Measurements from ENCODE around the gene TJAP1. TPM values are rescaled to one million over a fixed set of nuclear protein-coding genes. Genes with fewer than 3 reads are reported as not detected.

Gene TJAP1, protein sequence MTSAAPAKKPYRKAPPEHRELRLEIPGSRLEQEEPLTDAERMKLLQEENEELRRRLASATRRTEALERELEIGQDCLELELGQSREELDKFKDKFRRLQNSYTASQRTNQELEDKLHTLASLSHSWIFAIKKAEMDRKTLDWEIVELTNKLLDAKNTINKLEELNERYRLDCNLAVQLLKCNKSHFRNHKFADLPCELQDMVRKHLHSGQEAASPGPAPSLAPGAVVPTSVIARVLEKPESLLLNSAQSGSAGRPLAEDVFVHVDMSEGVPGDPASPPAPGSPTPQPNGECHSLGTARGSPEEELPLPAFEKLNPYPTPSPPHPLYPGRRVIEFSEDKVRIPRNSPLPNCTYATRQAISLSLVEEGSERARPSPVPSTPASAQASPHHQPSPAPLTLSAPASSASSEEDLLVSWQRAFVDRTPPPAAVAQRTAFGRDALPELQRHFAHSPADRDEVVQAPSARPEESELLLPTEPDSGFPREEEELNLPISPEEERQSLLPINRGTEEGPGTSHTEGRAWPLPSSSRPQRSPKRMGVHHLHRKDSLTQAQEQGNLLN
- total RNA-seq (10 to 100 TPM; 29.2 to 55.2 (median 33.5) TPM), polyA plus RNA-seq (10 to 100 TPM in 1 of 2 donors, 1 to 10 TPM in 1; 8.2 to 10.9 TPM), total RNA-seq (43.9 reads per million, percentile 68 among the genes with 10 or more reads in this experiment)

DNA sequence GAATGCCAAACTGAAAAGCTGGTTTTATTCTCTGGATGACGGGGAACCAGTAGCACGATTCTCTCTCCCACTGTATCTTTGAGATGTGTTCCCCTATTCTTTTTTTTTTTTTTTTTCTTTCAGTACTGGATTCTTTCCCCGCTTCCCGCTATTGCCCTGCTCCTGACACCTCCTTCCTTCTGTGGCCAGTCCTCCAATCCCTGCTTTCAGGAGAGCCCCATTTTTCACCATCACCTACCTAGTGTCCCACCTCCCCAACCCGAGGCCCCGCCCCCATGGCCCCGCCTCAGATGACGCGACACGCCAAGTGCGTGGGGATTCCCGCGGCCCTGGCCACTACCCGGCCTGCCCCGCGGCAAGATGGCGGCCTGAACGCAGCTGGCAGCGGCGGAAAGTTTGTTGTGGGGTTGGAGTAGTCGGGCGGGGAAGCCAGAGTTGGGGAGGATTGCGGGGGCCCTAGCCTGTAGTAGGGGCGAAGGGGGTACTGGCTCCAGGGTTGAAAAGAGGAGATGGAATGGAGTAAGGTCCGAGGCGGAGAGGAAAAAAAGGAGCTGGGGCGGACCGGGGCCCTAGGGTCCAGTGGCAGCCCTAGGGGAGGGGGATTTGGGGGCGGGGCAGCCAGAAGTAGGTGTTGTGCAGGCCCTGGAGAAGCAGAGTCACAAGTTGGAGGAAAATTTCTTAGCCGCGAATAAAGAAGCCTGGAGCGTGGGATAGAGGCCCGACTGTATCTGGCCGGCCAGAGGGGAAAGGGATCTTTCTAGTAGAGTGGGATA lies at the start of gene TJAP1:
Gene TJAP1, plus strand, starts transcription at position 336 of the 773 bp plus-strand sequence. CDS start 21,432 bp downstream, outside the sequence.
- peak; percentile 100 for ATAC-seq
- Histone ChIP-seq H3K4me1 (ENCODE audit: control insufficient read depth in 2 of 2, insufficient read depth in 2 of 2, low read length in 2 of 2) (peaks cover 10 to 16% of the 10 kb centered on the region in 2 donors), H3K4me3 (ENCODE audit: low read length) (peak within 1 kb of the TSS; percentile 83), H3K36me3 (ENCODE audit: control insufficient read depth in 2 of 3, insufficient read depth in 3 of 3, low read length in 3 of 3) (no peaks in the 10 kb centered on the region), H3K27me3 (ENCODE audit: control insufficient read depth in 2 of 2, insufficient read depth in 2 of 2, low read length in 2 of 2) (no peaks in the 10 kb centered on the region), H3K27ac (ENCODE audit: low read depth, low read length) (peak within 1 kb of the TSS; percentile 96), H3K9me3 (ENCODE audit: control insufficient read depth in 2 of 3, low read length in 3 of 3) (no peaks in the 10 kb centered on the region)
- DNase-seq, result peak; percentile 89 to 99 (median 95)
- intact Hi-C loops (cut with micrococcal nuclease), result loop anchor here (1.0 to 5.0 kb wide), 13 partner anchors 22 to 914 kb away; partner anchors contain the start of genes ABCC10 (in 2 of the 2), POLR1C (in 2 of the 2), CDC5L (in 1 of the 2) and CNPY3 (in 1 of the 2)
- CTCF ChIA-PET, result interaction anchor here (0.7 to 1.4 kb wide), 3 partner anchors 19 to 201 kb away, joined by 3 read pairs; no protein-coding TSS in a partner anchor
- peak within 1 kb of the TSS; percentile 87 to 99 (median 93) for H3K4me3 Mint-ChIP-seq
- peak within 1 kb of the TSS; percentile 90 to 98 (median 96) for H3K27ac Mint-ChIP-seq
- H3K9me3 Mint-ChIP-seq, result no peaks in the 10 kb centered on the region
- H3K27me3 Mint-ChIP-seq, result no peaks in the 10 kb centered on the region
- peaks cover 0 to 9% (median 0%) of the 10 kb centered on the region in 5 donors for H3K36me3 Mint-ChIP-seq
- POLR2A ChIA-PET, result interaction anchor here (0.6 to 1.8 kb wide), 11 partner anchors 17 to 1446 kb away, joined by 3 to 8 read pairs (median 4); partner anchors contain the start of genes ABCC10, CNPY3, LRRC73 and POLR1C
- H3K4me1 Mint-ChIP-seq, result peaks cover 37 to 54% (median 51%) of the 10 kb centered on the region in 7 donors

DNA sequence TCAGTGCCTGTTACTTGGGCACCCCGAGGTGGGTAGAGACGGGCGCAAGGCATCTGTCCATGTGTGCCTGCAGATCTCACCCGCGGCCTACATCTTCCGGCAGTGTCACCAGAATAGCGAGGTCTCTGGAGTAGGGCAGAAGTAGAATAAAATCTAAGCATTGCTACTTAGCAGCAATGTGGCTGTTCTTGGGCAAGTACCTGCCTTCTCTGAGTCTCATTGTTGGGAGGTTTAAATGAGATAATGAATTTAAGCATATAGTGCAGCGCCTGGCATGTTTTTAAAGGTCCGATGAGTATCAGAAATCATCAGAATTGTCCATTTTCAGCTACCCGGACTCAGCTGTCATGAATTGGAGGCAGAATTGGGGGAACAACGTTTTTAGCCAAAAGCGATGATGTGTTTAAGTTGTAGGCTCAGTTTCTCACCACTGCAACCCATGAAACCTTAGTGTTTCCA lies 49.2 kb upstream of the TJAP1 start:
- no peak for DNase-seq
- Mint-ChIP-seq H3K4me1 (peaks cover 15 to 36% (median 27%) of the 10 kb centered on the region in 7 donors), H3K27me3 (no peaks in the 10 kb centered on the region), H3K27ac (peak overlapping the region; percentile 93 to 100 (median 98)), H3K36me3 (peaks cover 0 to 7% (median 3%) of the 10 kb centered on the region in 5 donors), H3K4me3 (peak overlapping the region; percentile 89 to 98 (median 94)), H3K9me3 (peaks cover 0 to 1% (median 0%) of the 10 kb centered on the region in 11 donors)
- ATAC-seq, result no peak
- ChIA-PET CTCF (interaction anchor here (1.0 kb wide), 1 partner anchor 342 kb away, joined by 3 read pairs; the partner anchor contains the start of gene VEGFA), POLR2A (interaction anchor here (0.8 to 2.4 kb wide), 9 partner anchors 29 to 148 kb away, joined by 3 to 14 read pairs (median 6); partner anchors contain the start of genes POLH, POLR1C, TJAP1 and XPO5)
- Histone ChIP-seq H3K9me3 (ENCODE audit: control insufficient read depth in 2 of 3, low read length in 3 of 3) (no peaks in the 10 kb centered on the region), H3K27me3 (ENCODE audit: control insufficient read depth in 2 of 2, insufficient read depth in 2 of 2, low read length in 2 of 2) (no peaks in the 10 kb centered on the region), H3K36me3 (ENCODE audit: control insufficient read depth in 2 of 3, insufficient read depth in 3 of 3, low read length in 3 of 3) (peaks cover 0 to 27% (median 0%) of the 10 kb centered on the region in 3 experiments), H3K4me3 (ENCODE audit: low read length) (peak overlapping the region; percentile 77), H3K4me1 (ENCODE audit: control insufficient read depth in 2 of 2, insufficient read depth in 2 of 2, low read length in 2 of 2) (peaks cover 11 to 12% of the 10 kb centered on the region in 2 donors), H3K27ac (ENCODE audit: low read depth, low read length) (peak overlapping the region; percentile 95)
- intact Hi-C loops (cut with micrococcal nuclease), result loop anchor here (5.0 kb wide), 5 partner anchors 446 to 1881 kb away; partner anchors contain the start of genes CNPY3 (in 1 of the 2), FOXP4 (in 1 of the 2), MRPS10 (in 1 of the 2) and PPP2R5D (in 1 of the 2)

DNA sequence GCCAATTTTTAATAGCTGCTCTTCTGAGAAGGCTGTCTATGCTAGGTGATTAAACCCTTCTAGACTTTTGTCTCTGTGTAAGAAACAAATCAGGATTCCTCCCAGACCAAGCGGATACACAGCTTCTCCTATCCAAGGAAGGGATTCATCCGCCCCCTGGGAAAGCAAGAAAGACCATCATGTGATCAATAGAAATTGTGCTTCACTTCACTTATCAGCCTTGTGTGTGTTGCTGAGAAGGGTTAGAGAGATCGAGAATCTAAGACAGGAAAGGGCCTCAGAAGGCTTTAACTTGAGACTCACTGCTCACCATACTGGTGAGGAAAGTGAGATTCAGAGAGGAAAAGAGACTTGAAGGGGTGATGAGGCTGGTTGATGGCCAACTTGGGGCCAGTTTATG lies 48.5 kb upstream of the TJAP1 start:
- peak overlapping the region; percentile 93 to 100 (median 98) for H3K27ac Mint-ChIP-seq
- DNase-seq (no peak), ATAC-seq (no peak)
- intact Hi-C loops (cut with micrococcal nuclease), result loop anchor here (5.0 kb wide), 5 partner anchors 447 to 1882 kb away; partner anchors contain the start of genes CNPY3 (in 1 of the 2), FOXP4 (in 1 of the 2), MRPS10 (in 1 of the 2) and PPP2R5D (in 1 of the 2)
- Histone ChIP-seq H3K4me1 (ENCODE audit: control insufficient read depth in 2 of 2, insufficient read depth in 2 of 2, low read length in 2 of 2) (peaks cover 11 to 12% of the 10 kb centered on the region in 2 donors), H3K27me3 (ENCODE audit: control insufficient read depth in 2 of 2, insufficient read depth in 2 of 2, low read length in 2 of 2) (no peaks in the 10 kb centered on the region), H3K4me3 (ENCODE audit: low read length) (no peak overlapping the region), H3K36me3 (ENCODE audit: control insufficient read depth in 2 of 3, insufficient read depth in 3 of 3, low read length in 3 of 3) (peaks cover 0 to 34% (median 0%) of the 10 kb centered on the region in 3 experiments), H3K27ac (ENCODE audit: low read depth, low read length) (peak overlapping the region; percentile 95), H3K9me3 (ENCODE audit: control insufficient read depth in 2 of 3, low read length in 3 of 3) (no peaks in the 10 kb centered on the region)
- H3K9me3 Mint-ChIP-seq, result peaks cover 0 to 1% (median 0%) of the 10 kb centered on the region in 11 donors
- H3K4me1 Mint-ChIP-seq, result peaks cover 15 to 36% (median 27%) of the 10 kb centered on the region in 7 donors
- ChIA-PET CTCF (no interaction called here), POLR2A (interaction anchor here (2.1 to 2.4 kb wide), 3 partner anchors 45 to 88 kb away, joined by 6 to 14 read pairs (median 12); partner anchors contain the start of genes POLR1C, TJAP1 and YIPF3)
- H3K27me3 Mint-ChIP-seq, result no peaks in the 10 kb centered on the region
- H3K4me3 Mint-ChIP-seq, result peak overlapping the region; percentile 89 to 98 (median 94)
- H3K36me3 Mint-ChIP-seq, result peaks cover 0 to 7% (median 3%) of the 10 kb centered on the region in 5 donors

DNA sequence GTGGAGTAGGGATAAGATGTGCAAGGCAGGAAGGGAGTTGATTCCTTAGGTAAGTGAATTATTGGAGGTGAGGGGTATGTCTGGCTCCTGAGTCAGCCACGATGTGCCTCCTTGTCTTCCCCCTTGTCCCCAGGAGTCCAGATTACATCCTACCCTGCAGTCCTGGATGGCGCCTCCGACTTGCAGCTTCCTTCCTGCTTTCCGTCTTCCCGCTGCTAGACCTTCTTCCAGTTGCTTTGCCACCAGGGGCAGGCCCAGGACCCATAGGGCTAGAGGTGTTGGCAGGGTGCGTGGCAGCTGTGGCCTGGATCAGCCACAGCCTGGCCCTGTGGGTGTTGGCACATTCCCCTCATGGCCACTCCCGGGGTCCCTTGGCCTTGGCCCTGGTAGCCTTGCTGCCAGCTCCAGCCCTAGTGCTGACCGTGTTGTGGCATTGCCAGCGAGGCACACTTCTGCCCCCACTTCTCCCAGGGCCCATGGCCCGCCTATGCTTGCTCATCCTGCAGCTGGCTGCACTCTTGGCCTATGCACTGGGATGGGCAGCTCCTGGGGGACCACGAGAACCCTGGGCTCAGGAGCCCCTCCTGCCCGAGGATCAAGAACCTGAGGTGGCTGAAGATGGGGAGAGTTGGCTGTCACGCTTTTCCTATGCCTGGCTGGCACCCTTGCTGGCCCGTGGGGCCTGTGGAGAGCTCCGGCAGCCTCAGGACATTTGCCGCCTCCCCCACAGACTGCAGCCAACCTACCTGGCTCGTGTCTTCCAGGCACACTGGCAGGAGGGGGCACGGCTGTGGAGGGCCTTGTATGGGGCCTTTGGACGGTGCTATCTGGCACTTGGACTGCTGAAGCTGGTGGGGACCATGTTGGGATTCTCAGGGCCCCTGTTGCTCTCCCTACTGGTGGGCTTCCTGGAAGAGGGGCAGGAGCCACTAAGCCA lies 45.1 kb upstream of the TJAP1 start:
- Histone ChIP-seq H3K4me1 (ENCODE audit: control insufficient read depth in 2 of 2, insufficient read depth in 2 of 2, low read length in 2 of 2) (peaks cover 11 to 12% of the 10 kb centered on the region in 2 donors), H3K36me3 (ENCODE audit: control insufficient read depth in 2 of 3, insufficient read depth in 3 of 3, low read length in 3 of 3) (peaks cover 0 to 43% (median 0%) of the 10 kb centered on the region in 3 experiments), H3K27me3 (ENCODE audit: control insufficient read depth in 2 of 2, insufficient read depth in 2 of 2, low read length in 2 of 2) (no peaks in the 10 kb centered on the region), H3K27ac (ENCODE audit: low read depth, low read length) (no peak overlapping the region), H3K4me3 (ENCODE audit: low read length) (no peak overlapping the region), H3K9me3 (ENCODE audit: control insufficient read depth in 2 of 3, low read length in 3 of 3) (no peaks in the 10 kb centered on the region)
- Mint-ChIP-seq H3K27me3 (no peaks in the 10 kb centered on the region), H3K4me1 (peaks cover 12 to 30% (median 21%) of the 10 kb centered on the region in 7 donors), H3K9me3 (no peaks in the 10 kb centered on the region), H3K36me3 (peaks cover 0 to 14% (median 3%) of the 10 kb centered on the region in 5 donors), H3K4me3 (no peak overlapping the region), H3K27ac (no peak overlapping the region)
- CTCF ChIA-PET, result interaction anchor here (0.5 to 1.3 kb wide), 2 partner anchors 7 to 28 kb away, joined by 4 to 5 read pairs; no protein-coding TSS in a partner anchor
- DNase-seq (no peak), ATAC-seq (no peak)
- intact Hi-C loops (cut with micrococcal nuclease), result no loop called here
- POLR2A ChIA-PET, result interaction anchor here (0.6 kb wide), 2 partner anchors 8 to 12 kb away, joined by 3 read pairs; no protein-coding TSS in a partner anchor

DNA sequence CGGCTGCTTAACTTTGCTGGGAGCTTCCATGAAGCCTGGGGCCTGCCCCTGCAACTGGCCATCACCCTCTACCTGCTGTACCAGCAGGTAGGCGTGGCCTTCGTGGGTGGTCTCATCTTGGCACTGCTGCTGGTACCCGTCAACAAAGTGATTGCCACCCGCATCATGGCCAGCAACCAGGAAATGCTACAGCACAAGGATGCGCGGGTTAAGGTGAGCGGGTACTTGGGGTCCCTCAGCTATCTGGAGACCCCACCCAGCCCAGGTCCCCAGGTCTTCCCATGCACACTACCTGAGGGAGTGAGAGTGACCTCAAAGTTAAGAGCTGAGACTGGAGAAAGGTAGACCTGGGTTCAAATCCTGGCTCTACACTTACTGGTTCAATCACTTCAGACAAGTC lies 44.2 kb upstream of the TJAP1 start:
- Mint-ChIP-seq H3K4me1 (peaks cover 10 to 27% (median 17%) of the 10 kb centered on the region in 7 donors), H3K36me3 (peaks cover 0 to 20% (median 4%) of the 10 kb centered on the region in 5 donors), H3K27ac (no peak overlapping the region), H3K4me3 (no peak overlapping the region), H3K27me3 (no peaks in the 10 kb centered on the region), H3K9me3 (no peaks in the 10 kb centered on the region)
- DNase-seq (no peak), ATAC-seq (no peak)
- Histone ChIP-seq H3K36me3 (ENCODE audit: control insufficient read depth in 2 of 3, insufficient read depth in 3 of 3, low read length in 3 of 3) (peaks cover 0 to 40% (median 0%) of the 10 kb centered on the region in 3 experiments), H3K4me1 (ENCODE audit: control insufficient read depth in 2 of 2, insufficient read depth in 2 of 2, low read length in 2 of 2) (peaks cover 10% of the 10 kb centered on the region in 2 donors), H3K27me3 (ENCODE audit: control insufficient read depth in 2 of 2, insufficient read depth in 2 of 2, low read length in 2 of 2) (no peaks in the 10 kb centered on the region), H3K27ac (ENCODE audit: low read depth, low read length) (no peak overlapping the region), H3K9me3 (ENCODE audit: control insufficient read depth in 2 of 3, low read length in 3 of 3) (no peaks in the 10 kb centered on the region), H3K4me3 (ENCODE audit: low read length) (no peak overlapping the region)
- CTCF ChIA-PET, result interaction anchor here (0.7 kb wide), 1 partner anchor 74 kb away, joined by 3 read pairs; no protein-coding TSS in a partner anchor
- POLR2A ChIA-PET, result interaction anchor here (0.6 to 1.0 kb wide), 2 partner anchors 9 to 11 kb away, joined by 3 read pairs; no protein-coding TSS in a partner anchor
- intact Hi-C loops (cut with micrococcal nuclease), result no loop called here

Measured in naive thymus-derived CD4-positive, alpha-beta T cell (primary cell).